GM12878 (cell line): ENCODE data around the gene AASDH. TPM values are rescaled to one million over a fixed set of nuclear protein-coding genes. Genes with fewer than 3 reads are reported as not detected.

Experiments used
- ATAC-seq: fragments of 200-7000 bp; cut with Tn5 transposase; 3 replicates; pipeline ENCODE4 v1.9.1; 2020; ENCODE audit warnings: mild to moderate bottlenecking, moderate library complexity
- BruUV-seq: library from RNA; stranded (reverse); fragments of 400-500 nt; replicated peaks from 2 replicates; lab custom pipeline; 2021; lab: Mats Ljungman, UMichigan
- CTCF ChIA-PET: fragments of 300-600 bp; sonication (Branson Sonifier 250); formaldehyde crosslinking; extraction: SDS; loops from one replicate; lab custom pipeline; 2021; ENCODE audit warnings: inconsistent platforms; lab: Yijun Ruan, JAX
- POLR2A ChIA-PET: fragments of 350-600 bp; formaldehyde crosslinking; extraction: SDS; loops from one replicate; lab custom pipeline; 2021; ENCODE audit warnings: inconsistent platforms; lab: Charles Lee
- RAD21 ChIA-PET: fragments of 300-600 bp; sonication (Branson Sonifier 250); formaldehyde crosslinking; loops from one replicate; lab custom pipeline; 2023; ENCODE audit warnings: antibody characterized with exemption; ENCODE audit not compliant: unreplicated experiment; lab: Charles Lee
- SMC1A ChIA-PET: fragments of 300-600 bp; sonication (Branson Sonifier 250); formaldehyde crosslinking; loops from one replicate; lab custom pipeline; 2023; ENCODE audit not compliant: unreplicated experiment, uncharacterized antibody; lab: Charles Lee
- DNase-seq: peaks from one replicate; pipeline ENCODE4 v3.0.0-alpha.2; 2011; ENCODE audit warnings: low read depth, low spot score
- FAIRE-seq: peaks from 3 replicates; lab custom pipeline; 2011; peaks lifted over from hg19 to GRCh38; lab: Jason Lieb, UNC
- H2AFZ ChIP-seq: 2 replicates; pipeline ENCODE4 v1.6.0; 2011; ENCODE audit warnings: low read depth, low read length, control low read depth; ENCODE audit not compliant: control insufficient read depth
- H3K27ac ChIP-seq: 2 replicates; pipeline ENCODE4 v1.5.1; 2011; ENCODE audit warnings: control low read depth; ENCODE audit not compliant: control insufficient read depth, insufficient read depth
- H3K27me3 ChIP-seq, 2 experiments: replicated peaks in 1 of 2; 2 replicates each; pipeline versions ENCODE4 v1.6.0 to v1.6.1; 2011; ENCODE audit warnings: low read length in 1 of 2; ENCODE audit not compliant: control insufficient read depth in 2 of 2, insufficient read depth in 2 of 2
- H3K36me3 ChIP-seq, 2 experiments: 2 replicates each; pipeline ENCODE4 v1.5.1; 2011; ENCODE audit warnings: low read length in 1 of 2; ENCODE audit not compliant: control insufficient read depth in 2 of 2, insufficient read depth in 2 of 2
- H3K4me1 ChIP-seq: 2 replicates; pipeline ENCODE4 v1.6.1; 2011; ENCODE audit warnings: mild to moderate bottlenecking, low read length, moderate library complexity, mixed read lengths; ENCODE audit not compliant: control insufficient read depth, insufficient read depth
- H3K4me2 ChIP-seq: 2 replicates; pipeline ENCODE4 v1.6.0; 2011; ENCODE audit warnings: control low read depth; ENCODE audit not compliant: control insufficient read depth, insufficient read depth
- H3K4me3 ChIP-seq: fragments of 200-600 bp; sonication (generic); 2 replicates; pipeline ENCODE4 v1.5.1; 2016
- H3K79me2 ChIP-seq: 2 replicates; pipeline ENCODE4 v1.6.0; 2011; ENCODE audit warnings: low read length; ENCODE audit not compliant: control insufficient read depth, insufficient read depth
- H3K9ac ChIP-seq: 2 replicates; pipeline ENCODE4 v1.8.0; 2011; ENCODE audit warnings: low read length, control low read depth, mixed read lengths; ENCODE audit not compliant: control insufficient read depth, insufficient read depth
- H3K9me3 ChIP-seq: replicated peaks from 3 replicates; pipeline ENCODE4 v1.5.1; 2011; ENCODE audit warnings: mild to moderate bottlenecking, low read length; ENCODE audit not compliant: control insufficient read depth, insufficient read depth
- H4K20me1 ChIP-seq: 2 replicates; pipeline ENCODE4 v1.6.0; 2011; ENCODE audit not compliant: control insufficient read depth, insufficient read depth
- BMI1 ChIP-seq: fragments of 450-650 bp; IDR thresholded peaks from 2 replicates; pipeline ENCODE4 v1.6.1; 2016; ENCODE audit warnings: mild to moderate bottlenecking, moderate library complexity, borderline replicate concordance
- CBX5 ChIP-seq: sonication (generic); IDR thresholded peaks from 2 replicates; pipeline ENCODE4 v1.6.1; 2016; ENCODE audit warnings: low read depth, moderate library complexity, mild to moderate bottlenecking, inconsistent platforms
- CTCF ChIP-seq, 3 experiments: IDR thresholded peaks in 2 of 3; conservative IDR thresholded peaks in 1 of 3; 2 replicates each; pipeline ENCODE4 v1.5.1; 2011; ENCODE audit warnings: low read depth in 3 of 3, low read length in 3 of 3, mild to moderate bottlenecking in 3 of 3, control low read depth in 2 of 3, moderate library complexity in 2 of 3, inconsistent platforms in 1 of 3, mixed read lengths in 1 of 3; ENCODE audit not compliant: control insufficient read depth in 2 of 3, insufficient read depth in 1 of 3; ENCODE audit errors: extremely low read depth in 1 of 3
- FOXK2 ChIP-seq: fragments of 450-650 bp; IDR thresholded peaks from 2 replicates; pipeline ENCODE4 v1.6.1; 2017; ENCODE audit warnings: mild to moderate bottlenecking, moderate library complexity
- FOXM1 ChIP-seq: IDR thresholded peaks from 2 replicates; pipeline ENCODE4 v1.6.1; 2012; ENCODE audit warnings: low read depth, mild to moderate bottlenecking, inconsistent platforms, low read length, moderate library complexity
- HDGF ChIP-seq: fragments of 450-650 bp; IDR thresholded peaks from 2 replicates; pipeline ENCODE4 v1.6.1; 2016; ENCODE audit warnings: antibody characterized with exemption
- RBBP5 ChIP-seq: fragments of 200-600 bp; sonication (generic); conservative IDR thresholded peaks from 2 replicates; pipeline ENCODE4 v1.6.1; 2016
- SMARCA5 ChIP-seq: fragments of 450-650 bp; IDR thresholded peaks from 2 replicates; pipeline ENCODE4 v1.6.1; 2017; ENCODE audit warnings: mild to moderate bottlenecking
- SUPT20H ChIP-seq: IDR thresholded peaks from 2 replicates; pipeline ENCODE4 v1.6.1; 2011; ENCODE audit warnings: low read depth, mild to moderate bottlenecking, low read length, moderate library complexity, borderline replicate concordance; ENCODE audit not compliant: control insufficient read depth
- ZBED1 ChIP-seq: IDR thresholded peaks from 2 replicates; pipeline ENCODE4 v1.6.1; 2016; ENCODE audit warnings: borderline replicate concordance
- ZNF207 ChIP-seq: fragments of 450-650 bp; IDR thresholded peaks from 2 replicates; pipeline ENCODE4 v1.6.1; 2014; ENCODE audit warnings: antibody characterized with exemption, mild to moderate bottlenecking, borderline replicate concordance
- WGBS: methylation state at CpG from one replicate; pipeline ENCODE4 v1.1.6; 2016; ENCODE audit warnings: low lambda C conversion rate; ENCODE audit not compliant: insufficient replicate concordance, insufficient coverage; ENCODE audit errors: missing lambda C conversion rate; 5-methylcytosine and 5-hydroxymethylcytosine counted together
- in situ Hi-C: fragments of 300-500 bp; cut with MboI; formaldehyde crosslinking; loops from 9 replicates; pipeline ENCODE4 v1.14.3; 2018; ENCODE audit warnings: mixed read lengths
- intact Hi-C: fragments of 100-400 bp; cut with micrococcal nuclease; formaldehyde crosslinking; loops from one replicate; pipeline ENCODE4 v1.14.2; 2022; ENCODE audit not compliant: unreplicated experiment
- polyA plus RNA-seq, 11 experiments: library from polyadenylated mRNA; depleted of rRNA in 4 of 11; unstranded in 6 of 11; stranded (reverse) in 5 of 11; fragments of >200 nt; fragmentation: Nextera tagmentation in 4 of 11; fragmentation: Illumina TruSeq in 1 of 11; extraction: Ambion mirVana in 4 of 11; extraction: Trizol in 1 of 11; gene quantifications; 1 replicate in 1 of 11; 2 replicates in 10 of 11; pipeline versions ENCODE4 v1.2.1 to v1.2.3, GENCODE V29; 2011 to 2016; ENCODE audit warnings: inconsistent platforms in 2 of 11, missing spikeins in 2 of 11, low read depth in 1 of 11
- total RNA-seq, 4 experiments: library from RNA; depleted of rRNA in 3 of 4; stranded (reverse); fragments of >200 nt in 3 of 4; fragmentation: Illumina TruSeq in 1 of 4; extraction: Trizol in 1 of 4; gene quantifications; 2 replicates each; pipeline versions ENCODE4 v1.2.1 to v1.2.3, GENCODE V29; 2013 to 2021
- TF ChIP-seq, protein P1 (sequence below): fragments of 450-650 bp; IDR thresholded peaks from 2 replicates; pipeline ENCODE4 v1.6.1; 2017; ENCODE audit warnings: borderline replicate concordance
- TF ChIP-seq, protein P2 (sequence below): fragments of 150-350 bp; IDR thresholded peaks from 2 replicates; pipeline ENCODE4 v1.6.1; 2014; ENCODE audit warnings: mild to moderate bottlenecking, low read depth, low read length
- TF ChIP-seq, protein P3 (sequence below): fragments of 450-650 bp; formaldehyde crosslinking; IDR thresholded peaks from 2 replicates; pipeline ENCODE4 v1.4.0; 2020; ENCODE audit warnings: mild to moderate bottlenecking, moderate library complexity

AASDH gene
- total and polyA plus RNA-seq, 10 of the 15 experiments (the other 5 are each of a cell fraction or from before 2014, with no cell fraction given), result 7.3 to 19.1 (median 11.3) TPM

- BruUV-seq, result no TSS peak
- H2AFZ ChIP-seq, result no peak overlapping the region
- intact Hi-C loops (no loop called here), in situ Hi-C loops (no loop called here)
- CTCF ChIA-PET, result no interaction called here
- H3K79me2 ChIP-seq, result no peaks in the 10 kb centered on the region
- H3K27me3 ChIP-seq, result no peaks in the 10 kb centered on the region
- no peak overlapping the region for H3K4me3 ChIP-seq
- SMC1A ChIA-PET, result no interaction called here
- no peak for FAIRE-seq
- no peak for ATAC-seq
- H3K9me3 ChIP-seq, result no peaks in the 10 kb centered on the region
- POLR2A ChIA-PET, result no interaction called here
- WGBS, result 80% methylated on average over 26 of the region's 29 CpGs
- no peak overlapping the region for H3K27ac ChIP-seq
- no peaks in the 10 kb centered on the region for H3K4me1 ChIP-seq
- no peak overlapping the region for H3K4me2 ChIP-seq
- no peaks in the 10 kb centered on the region for H4K20me1 ChIP-seq
- no peaks in the 10 kb centered on the region for H3K36me3 ChIP-seq
- no peak for DNase-seq
- no peak overlapping the region for H3K9ac ChIP-seq
- TF ChIP-seq ZBED1, result no peak
- TF ChIP-seq CBX5, result no peak
- TF ChIP-seq FOXK2, result no peak
- TF ChIP-seq, protein P1, sequence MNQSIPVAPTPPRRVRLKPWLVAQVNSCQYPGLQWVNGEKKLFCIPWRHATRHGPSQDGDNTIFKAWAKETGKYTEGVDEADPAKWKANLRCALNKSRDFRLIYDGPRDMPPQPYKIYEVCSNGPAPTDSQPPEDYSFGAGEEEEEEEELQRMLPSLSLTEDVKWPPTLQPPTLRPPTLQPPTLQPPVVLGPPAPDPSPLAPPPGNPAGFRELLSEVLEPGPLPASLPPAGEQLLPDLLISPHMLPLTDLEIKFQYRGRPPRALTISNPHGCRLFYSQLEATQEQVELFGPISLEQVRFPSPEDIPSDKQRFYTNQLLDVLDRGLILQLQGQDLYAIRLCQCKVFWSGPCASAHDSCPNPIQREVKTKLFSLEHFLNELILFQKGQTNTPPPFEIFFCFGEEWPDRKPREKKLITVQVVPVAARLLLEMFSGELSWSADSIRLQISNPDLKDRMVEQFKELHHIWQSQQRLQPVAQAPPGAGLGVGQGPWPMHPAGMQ, result no peak
- TF ChIP-seq, protein P2, sequence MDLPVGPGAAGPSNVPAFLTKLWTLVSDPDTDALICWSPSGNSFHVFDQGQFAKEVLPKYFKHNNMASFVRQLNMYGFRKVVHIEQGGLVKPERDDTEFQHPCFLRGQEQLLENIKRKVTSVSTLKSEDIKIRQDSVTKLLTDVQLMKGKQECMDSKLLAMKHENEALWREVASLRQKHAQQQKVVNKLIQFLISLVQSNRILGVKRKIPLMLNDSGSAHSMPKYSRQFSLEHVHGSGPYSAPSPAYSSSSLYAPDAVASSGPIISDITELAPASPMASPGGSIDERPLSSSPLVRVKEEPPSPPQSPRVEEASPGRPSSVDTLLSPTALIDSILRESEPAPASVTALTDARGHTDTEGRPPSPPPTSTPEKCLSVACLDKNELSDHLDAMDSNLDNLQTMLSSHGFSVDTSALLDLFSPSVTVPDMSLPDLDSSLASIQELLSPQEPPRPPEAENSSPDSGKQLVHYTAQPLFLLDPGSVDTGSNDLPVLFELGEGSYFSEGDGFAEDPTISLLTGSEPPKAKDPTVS, result no peak
- TF ChIP-seq SUPT20H, result no peak
- no peak for TF ChIP-seq FOXM1
- TF ChIP-seq RBBP5, result no peak
- TF ChIP-seq, protein P3, sequence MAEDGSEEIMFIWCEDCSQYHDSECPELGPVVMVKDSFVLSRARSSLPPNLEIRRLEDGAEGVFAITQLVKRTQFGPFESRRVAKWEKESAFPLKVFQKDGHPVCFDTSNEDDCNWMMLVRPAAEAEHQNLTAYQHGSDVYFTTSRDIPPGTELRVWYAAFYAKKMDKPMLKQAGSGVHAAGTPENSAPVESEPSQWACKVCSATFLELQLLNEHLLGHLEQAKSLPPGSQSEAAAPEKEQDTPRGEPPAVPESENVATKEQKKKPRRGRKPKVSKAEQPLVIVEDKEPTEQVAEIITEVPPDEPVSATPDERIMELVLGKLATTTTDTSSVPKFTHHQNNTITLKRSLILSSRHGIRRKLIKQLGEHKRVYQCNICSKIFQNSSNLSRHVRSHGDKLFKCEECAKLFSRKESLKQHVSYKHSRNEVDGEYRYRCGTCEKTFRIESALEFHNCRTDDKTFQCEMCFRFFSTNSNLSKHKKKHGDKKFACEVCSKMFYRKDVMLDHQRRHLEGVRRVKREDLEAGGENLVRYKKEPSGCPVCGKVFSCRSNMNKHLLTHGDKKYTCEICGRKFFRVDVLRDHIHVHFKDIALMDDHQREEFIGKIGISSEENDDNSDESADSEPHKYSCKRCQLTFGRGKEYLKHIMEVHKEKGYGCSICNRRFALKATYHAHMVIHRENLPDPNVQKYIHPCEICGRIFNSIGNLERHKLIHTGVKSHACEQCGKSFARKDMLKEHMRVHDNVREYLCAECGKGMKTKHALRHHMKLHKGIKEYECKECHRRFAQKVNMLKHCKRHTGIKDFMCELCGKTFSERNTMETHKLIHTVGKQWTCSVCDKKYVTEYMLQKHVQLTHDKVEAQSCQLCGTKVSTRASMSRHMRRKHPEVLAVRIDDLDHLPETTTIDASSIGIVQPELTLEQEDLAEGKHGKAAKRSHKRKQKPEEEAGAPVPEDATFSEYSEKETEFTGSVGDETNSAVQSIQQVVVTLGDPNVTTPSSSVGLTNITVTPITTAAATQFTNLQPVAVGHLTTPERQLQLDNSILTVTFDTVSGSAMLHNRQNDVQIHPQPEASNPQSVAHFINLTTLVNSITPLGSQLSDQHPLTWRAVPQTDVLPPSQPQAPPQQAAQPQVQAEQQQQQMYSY, result no peak
- TF ChIP-seq BMI1, result no peak
- TF ChIP-seq HDGF, result no peak
- no peak for TF ChIP-seq CTCF (IDR thresholded peaks at IDR 0.05 in 2 of 3, conservative IDR thresholded peaks at IDR 0.05 in 1 of 3; ENCODE audit: control insufficient read depth in 2 of 3, extremely low read depth in 1 of 3, insufficient read depth in 1 of 3, low read depth in 3 of 3, low read length in 3 of 3)
- TF ChIP-seq SMARCA5, result no peak
- TF ChIP-seq ZNF207, result no peak
- RAD21 ChIA-PET, result no interaction called here
Measured at GRCh38 chr4:56316011-56316650, 71.2 kb downstream of the AASDH start.
